GM19452 (cell line): ENCODE data around the gene TEKTIP1.

Experiments used
- ATAC-seq: cut with Tn5 transposase; IDR thresholded peaks from one replicate; pipeline ENCODE4 v1.9.1; 2021; ENCODE audit not compliant: unreplicated experiment

The TEKTIP1 gene

DNA sequence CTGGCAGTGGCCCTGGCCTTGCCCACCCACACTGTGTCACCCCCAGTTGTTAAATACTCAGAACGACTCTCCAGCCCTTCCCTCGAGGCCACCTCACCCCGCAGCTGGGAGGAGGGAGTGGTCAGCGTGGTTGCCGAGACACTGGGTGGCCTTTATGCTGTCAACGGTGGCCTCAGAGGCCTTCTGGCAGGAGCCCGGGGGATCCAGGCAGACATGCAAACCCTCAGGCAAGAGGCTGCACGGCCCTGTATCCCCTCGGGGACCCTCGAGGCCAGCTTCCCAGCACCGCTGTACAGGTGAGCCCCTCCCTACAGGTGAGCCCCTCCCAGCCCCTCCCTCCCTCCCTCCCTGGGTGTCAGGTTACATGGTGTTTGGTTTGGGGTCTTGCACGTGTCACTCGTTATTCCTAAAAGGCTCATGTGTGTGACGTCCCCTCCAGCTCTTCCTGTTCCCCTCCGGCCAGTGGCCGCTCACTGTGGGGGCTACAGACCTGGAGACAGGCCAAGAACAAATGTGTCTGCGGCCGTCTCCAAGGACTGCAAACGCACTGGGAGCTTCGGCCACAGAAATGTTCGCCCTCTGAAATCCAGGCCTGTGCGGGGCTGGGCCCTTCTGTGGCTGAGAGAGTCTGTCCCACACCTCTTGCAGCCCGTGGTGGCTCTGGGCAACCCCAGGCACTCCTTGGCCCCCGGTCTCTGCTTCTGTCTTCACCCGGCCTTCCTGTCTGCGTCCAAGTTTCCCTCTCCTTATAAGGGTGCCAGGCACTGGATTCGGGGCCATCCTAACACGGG, at the start of gene TEKTIP1:
Gene TEKTIP1 (plus strand): TSS at position 210 of the 791 bp plus-strand sequence. CDS start 4 bp downstream, at position 214.
- ATAC-seq = no peak

DNA sequence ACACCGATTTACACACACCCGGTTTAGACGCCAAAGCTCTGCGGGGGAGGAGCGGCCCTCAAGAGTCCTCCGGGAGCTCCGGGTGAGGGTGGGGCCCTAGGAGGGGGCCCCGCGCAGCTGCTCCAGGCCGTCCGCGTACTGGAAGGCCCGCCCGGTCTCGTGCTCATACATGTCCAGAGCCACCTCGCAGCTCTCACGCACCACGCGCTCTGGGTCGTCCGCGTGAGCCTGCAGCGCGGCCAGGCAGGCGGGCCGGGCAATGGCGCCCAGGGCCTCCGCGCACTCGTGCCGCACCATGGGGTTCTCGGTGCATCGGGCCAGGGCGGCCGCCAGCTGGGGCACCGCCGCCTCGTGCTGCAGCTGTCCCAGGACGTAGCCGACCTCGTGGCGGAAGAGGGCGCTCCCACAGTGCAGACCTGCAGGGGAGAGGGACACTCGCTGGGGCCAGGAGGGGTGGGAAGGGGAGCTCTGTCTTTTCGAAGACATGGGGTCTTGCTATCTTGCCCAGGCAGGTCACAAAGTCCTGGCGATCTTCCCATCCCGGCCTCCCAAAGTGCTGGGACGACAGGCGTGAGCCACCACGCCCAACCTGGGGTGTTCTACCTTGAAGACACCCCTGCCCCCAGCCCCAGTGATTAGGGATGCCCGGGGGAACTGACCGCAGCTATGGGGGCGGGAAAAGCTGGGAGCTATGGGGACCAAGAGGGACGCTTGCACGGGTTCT, 47.4 kb upstream of the TEKTIP1 start:
- ATAC-seq = no peak

DNA sequence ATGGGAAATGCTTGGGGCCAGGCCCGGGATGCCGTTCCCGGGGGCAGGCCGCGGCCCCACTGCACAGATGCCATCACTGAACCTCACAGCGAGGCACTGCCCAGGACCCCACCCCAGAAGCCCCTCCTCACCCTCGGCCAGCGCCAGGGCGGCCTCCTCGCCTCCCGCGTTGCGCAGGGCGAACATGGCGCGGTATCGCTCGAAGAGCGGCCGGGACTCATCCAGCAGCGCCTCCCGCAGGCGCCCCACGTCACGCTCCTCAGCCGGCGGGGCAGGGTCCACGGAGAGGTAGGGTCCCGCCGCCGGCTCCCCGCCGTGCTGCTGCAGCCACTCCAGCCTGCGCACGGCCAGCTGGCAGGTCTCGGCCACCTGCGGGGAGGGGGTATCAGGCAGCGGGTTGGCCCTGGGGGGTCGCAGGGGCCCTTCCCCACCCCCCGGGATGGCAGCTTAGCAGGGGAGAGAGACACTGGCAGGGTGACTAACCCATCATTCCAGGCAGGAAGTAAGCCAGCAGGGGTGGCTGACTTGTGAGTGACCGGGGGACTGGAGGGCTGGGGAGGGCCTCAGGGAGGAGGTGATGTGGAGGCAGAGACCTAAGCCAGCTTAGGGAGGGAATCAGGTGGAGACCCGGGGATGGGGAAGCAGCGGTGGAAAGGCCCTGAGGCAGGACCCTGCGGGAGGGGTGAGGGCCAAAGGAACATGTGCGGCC, 46.7 kb upstream of the TEKTIP1 start:
- no peak for ATAC-seq

DNA sequence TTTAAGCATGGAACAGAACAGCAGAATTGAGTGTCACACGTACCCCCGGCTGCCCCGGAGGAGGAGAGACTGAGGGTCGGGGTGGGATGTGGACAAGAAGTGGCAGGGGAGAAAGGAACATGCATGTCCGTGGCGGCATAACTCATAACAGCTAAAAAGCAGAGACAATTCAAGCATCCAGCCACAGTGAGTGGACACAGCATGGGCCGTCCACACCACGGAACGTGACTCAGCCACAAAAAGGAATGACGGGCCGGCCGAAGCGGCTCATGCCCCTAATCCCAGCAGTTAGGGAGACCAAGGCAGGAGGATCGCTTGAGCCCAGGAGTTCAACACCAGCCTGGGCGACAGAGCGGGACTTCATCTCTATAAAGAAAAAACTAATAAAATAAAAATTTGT, 46.1 kb upstream of the TEKTIP1 start:
- ATAC-seq = no peak

DNA sequence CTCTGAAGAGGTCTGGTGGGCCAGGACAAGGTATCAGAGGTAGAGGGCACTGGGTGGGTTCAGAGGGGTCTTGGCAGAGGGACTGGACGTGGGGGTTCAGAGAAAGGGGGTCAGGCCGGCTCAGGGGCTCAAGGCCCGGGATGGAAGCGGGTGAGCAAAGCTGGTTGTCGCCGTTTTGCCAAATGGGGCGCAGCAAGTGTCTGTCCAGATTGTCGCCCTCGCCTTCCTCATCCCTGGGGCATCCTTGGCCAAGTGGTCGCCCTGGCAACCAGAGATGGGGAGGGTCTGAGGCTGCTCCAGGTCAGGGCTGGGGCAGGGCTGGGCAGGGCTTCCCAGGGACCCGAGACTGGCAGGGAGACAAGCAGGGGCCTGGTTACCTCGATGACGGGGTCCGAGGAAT, 45.3 kb upstream of the TEKTIP1 start:
- ATAC-seq = no peak

DNA sequence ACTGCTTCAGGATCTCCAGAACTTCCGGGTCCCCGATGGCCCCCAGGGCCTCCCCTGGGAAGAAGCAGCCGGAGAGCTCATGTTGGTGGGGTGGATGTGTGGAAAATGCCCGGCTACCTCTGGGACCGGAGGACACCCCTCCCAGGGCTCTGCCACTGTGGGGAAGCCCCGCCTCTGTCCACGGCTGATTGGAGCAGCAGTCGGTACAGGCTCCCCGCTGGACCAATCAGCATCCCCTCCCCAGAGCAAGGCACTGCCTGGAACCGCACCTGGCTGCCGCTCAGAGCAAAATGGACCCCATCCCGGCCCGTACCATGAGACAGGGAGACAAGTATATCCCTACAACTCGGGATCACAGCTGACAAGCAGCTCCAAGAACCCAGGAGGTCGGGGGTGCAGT, 44.9 kb upstream of the TEKTIP1 start:
- no peak for ATAC-seq

DNA sequence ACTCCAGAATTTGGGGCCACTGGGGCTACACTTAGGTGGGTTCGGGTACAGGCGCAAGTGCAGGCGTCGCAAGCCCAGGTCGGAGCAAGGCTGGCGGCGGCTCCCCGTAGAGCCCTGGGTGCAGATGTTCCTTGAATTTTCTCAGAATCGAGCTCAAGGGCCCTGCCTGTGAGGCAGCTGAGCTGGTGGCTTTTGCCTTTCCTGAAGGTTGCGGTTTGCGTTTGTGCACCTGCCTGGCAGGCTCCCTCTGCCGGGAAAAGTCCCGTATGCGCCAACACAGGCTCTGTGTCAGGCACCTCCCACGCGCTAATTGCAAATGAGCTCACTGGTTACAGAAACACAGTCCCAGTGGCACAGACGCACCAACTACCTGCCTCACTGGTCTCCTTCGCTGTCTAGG, 44.4 kb upstream of the TEKTIP1 start:
- no peak for ATAC-seq

DNA sequence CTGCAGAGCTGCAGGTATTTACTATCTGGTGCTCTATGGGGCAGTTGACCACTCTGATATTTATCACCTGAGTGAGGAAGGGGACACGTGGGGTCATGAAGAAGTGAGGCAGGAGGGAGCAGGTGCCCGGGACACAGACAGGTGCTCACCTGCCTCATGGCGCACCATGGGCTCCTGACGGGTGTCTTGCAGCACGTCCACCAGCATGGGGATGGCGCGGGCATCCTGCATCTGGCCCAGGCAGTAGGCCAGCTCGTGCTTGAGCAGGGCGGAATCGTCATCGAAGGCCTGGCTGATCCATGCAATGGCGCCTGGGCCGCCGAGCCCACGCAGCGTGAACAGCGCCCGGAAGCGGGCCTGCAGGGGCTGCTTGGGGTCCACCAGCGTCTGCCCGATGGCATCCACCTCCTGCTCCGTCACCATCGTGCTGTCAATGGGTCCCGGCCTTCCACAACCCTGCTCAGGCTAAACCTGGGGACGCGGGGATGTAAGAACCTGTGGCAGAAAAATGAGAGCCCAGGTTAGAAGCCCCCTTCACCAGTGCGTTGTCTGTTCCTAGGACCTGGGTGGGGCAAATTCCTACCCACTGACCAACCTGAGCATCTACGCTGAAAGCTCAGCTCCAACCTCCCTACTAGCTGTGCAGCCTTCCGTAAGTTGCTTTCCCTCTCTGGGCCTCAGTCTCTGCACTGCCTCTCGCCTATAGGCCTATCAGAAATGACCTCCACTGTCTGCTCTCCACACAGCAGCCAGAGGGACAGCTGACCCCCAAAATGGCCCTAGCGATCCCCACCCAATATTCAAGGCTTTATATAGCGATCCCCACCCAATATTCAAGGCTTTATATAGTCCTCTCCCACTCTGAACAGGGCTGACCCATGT, 42.3 kb upstream of the TEKTIP1 start:
- ATAC-seq = no peak

DNA sequence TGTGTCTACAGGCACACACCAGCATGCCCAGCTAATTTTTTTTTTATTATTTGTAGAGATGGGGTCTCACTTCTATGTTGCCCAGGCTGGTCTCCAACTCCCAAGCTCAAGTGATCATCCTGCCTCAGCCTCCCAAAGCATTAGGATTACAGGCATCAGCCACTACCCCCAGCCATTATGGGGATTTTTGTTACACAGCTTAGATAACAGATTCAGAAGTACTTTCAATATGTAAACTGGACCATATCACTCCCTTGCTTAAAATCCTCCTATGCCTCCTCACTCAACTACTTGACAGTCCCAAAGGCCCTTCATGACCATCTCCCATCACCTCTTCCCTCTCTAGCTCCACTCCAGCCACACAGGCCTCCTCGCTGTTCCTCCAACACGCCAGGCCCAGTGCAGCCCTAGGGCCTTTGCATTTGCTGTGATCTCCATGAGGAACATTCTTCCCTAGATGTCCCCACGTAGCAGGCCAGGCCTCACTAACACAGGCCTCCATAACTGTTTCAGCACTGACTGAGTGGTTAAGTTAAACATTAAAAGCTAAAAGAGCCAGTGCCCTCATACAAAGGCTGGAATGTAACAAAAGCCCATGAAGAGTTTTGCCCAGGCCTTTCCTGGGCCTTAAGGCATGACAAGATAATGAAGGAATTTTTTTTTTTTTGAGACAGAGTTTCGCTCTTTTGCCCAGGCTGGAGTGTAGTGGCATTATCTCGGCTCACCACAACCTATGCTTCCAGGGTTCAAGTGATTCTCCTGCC, 41.0 kb upstream of the TEKTIP1 start:
- ATAC-seq = no peak

DNA sequence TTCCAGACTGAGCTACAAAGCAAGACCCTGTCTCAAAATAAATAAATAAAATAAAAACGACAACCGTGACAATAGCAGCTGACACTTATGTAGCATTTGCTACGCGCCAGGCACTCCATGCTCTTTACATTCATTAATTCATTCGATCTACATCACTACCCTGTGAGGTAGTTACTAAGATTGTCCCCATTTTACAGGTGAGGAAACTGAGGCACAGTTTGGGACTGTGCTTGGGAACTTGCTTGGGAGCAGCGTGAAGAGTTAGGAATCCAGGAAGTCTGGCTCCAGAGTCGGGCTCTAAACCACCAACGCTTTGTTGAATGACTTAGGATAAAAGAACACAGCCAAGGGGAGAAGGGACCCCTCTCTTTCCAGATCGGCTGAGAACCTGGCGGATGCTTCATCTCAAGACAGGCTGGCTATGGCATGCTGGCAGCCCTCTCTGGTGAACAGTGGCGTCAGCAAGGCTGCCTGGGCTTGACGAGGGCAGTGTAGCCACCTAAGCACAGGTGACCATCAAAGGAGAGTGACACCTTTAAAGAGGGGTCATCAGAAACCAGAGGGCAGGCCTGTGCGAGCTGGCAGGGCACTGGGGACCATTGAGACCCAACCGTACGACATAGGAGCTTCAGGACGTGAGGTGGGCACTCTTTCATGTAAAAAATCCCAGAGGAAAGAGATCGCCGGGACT, 39.1 kb upstream of the TEKTIP1 start:
- ATAC-seq = peak; percentile 23

DNA sequence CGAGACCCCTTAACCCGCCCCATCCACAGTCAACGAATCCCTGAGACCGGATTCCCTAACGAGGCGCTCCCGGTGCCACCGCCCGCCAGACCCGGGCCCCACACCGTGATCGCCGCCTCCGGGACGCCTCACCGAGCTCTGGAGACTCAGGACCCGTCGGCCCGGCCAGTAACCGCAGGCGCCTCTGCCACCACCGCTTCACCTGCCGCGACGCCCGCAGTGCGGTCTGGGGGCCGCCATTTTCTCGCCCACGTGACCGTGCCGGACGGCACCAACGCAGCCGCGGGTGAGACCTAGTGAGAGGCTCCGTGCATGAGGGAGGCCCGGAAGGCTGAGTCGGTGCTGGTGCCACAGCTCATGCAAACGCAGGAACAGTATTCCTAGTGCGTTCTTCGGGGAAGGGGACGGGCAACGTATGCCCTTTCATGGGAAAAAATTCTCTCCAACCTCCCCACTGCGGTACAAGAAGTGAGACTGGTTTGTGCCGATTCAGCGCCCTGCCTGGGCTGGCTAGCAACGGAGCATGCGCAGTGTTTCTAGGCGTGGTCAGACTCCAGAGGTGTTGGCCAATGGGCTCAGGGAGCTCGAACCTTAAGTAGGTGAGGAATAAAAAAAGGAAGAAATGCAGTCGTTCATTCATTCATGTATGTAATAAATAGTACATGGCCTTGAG, 38.4 kb upstream of the TEKTIP1 start, which contains the start of gene DOHH:
Gene DOHH (minus strand): TSS at position 246 of the 673 bp plus-strand sequence. CDS start 3,860 bp downstream, outside the sequence.
- ATAC-seq = peak; percentile 77

DNA sequence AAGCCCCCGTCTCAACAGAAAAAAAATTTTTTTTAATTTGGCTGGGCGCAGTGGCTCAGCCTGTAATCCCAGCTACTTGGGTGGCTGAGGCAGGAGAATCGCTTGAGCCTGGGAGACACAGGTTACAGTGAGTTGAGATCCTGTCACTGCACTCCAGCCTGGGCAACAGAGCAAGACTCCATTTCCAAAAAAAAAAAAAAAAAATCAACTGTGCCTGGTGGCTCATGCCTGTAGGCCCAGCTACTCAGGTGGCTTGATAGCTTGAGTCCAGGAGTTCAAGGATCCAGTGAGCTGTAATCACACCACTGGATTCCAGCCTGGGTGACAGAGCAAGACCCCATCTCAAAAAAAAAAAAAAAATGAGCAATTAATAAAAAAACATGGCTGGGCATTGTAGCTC, 37.2 kb upstream of the TEKTIP1 start:
- ATAC-seq = no peak

DNA sequence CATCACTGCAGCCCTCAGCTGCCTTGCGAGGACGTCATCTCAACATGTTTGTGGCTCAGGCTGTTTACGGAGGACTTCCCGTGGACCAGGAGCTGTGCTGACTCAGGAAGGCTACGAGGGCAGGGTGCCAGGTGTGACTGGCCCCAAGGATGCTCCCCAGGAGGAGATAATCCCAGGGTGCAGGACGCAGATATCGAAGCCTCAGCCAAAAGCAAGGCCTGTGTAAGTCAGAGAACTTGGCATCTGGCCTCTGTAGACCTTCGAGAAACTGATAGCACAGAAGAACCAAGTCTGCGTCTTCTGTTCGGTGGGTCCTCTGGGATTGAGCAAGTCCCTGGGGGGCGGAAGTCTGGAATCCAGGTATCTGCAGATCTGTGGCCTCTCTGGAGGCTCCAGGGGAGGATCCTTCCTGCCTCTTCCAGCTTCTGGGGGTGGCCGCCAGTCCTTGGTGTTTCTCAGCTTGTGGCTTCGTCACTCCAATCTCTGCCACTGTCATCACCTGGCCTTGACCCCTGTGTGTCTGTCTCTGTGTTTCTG, 35.9 kb upstream of the TEKTIP1 start:
- no peak for ATAC-seq

DNA sequence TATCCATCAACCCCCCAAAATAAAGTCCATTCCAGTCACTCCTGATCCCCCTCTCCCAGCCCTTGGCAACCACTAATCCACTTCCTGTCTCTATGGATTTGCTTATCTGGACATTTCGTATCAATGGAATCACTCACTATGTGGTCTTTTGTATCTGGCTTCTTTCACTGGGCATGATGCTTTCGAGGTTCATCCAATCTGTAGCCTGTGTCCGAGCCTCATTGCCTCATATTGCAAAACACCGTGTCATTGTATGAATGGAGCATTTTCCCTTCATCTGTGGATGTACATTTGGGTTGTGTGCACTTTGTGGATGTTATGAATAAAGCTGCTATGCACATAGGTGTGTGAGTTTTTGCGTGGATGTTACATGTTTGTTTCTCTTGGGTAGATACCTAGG, 34.2 kb upstream of the TEKTIP1 start:
- no peak for ATAC-seq

DNA sequence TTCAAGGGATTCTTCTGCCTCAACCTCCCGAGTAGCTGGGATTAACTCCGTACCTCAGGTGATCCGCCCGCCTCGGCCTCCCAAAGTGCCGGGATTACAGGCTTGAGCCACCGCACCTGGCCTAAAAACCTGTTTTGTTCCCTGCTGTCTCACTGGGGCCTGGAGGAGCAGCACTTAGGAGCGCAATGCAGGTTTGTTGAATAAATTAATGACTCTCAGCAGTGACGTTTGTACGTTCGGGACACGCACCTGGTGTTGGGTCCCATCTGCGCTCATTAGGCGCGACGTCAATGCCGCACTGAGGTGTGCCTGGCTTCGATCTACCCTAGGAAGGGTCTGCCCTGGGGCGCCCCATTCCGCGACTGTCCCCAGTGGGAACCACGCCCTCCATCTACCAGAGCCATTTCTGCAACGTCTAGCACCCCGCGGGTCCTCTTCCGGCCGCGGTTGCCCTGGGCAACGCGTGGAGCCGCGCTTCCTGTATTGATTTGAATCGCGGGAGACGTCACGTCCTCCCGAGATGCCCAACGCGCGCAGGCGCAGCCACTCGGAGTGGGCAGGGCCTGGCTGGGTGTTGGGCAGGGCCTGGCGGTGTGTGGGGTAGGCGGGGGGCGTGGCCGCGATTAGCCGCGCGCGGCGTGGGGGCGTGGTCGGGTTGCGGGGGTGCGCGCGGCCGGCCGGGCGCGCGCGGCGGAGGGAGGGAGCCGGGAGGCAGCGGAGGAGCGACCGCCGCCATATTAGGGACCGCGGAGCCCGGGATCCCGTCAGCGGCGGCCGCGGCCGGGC, 33.2 kb upstream of the TEKTIP1 start, which contains the start of gene FZR1:
Gene FZR1 (plus strand): TSS at position 714 of the 786 bp plus-strand sequence. CDS start 16,679 bp downstream, outside the sequence.
- peak; percentile 84 for ATAC-seq

DNA sequence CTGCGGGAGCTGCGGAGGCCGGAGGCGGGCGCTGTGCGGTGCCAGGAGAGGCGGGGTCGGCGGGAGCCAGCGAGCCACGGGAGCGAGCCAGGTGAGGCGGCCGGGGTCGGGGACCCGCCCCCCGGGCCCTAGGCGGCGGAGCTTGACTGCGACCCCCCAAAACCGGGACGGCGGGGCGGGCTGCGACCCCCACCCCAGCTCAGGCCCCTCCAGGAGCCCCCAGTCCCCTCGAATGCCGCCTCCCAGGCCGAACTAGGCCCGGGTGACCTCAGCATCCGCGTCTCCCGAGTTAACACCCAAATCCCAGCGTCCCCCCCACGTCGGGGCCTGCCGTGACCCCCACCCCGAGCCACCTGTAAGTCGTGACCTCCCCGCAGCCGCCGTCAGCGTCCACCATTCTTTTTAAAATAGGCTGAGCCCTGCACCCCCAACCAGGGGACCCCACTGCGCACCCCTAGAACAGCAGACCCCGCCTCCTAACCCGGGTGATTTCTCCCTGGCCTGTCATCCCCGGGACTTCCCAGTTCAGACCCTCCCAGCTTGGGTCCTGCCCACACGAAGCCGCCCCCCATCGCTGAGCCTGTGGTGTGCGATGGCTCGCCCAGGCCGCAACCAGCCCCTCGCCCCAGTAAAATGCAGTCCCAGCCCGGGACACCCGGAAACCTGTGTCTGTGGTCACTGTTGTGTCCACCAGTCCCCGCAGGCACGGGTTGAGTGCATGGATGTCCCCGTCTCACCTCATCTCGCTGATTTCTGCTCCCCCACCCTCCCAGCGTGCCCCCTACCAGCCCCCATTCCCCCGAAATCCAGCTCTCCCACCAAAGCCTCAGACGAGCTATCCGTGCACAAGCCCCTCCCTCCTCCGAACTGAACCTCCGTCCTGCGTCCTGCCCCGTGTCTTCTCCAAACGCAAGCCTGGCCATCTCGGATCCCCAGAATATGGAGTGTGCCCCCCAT, 32.3 kb upstream of the TEKTIP1 start:
- peak; percentile 7 for ATAC-seq
